Activated naive CD4-positive, alpha-beta T cell treated with Interleukin-2 at 50 U/mL for 16 hours (primary cell): Measurements from ENCODE around the gene NKAIN4.

Experiments used
- DNase-seq: peaks from one replicate; pipeline ENCODE4 v3.0.0-alpha.2; 2020

NKAIN4 gene

DNA sequence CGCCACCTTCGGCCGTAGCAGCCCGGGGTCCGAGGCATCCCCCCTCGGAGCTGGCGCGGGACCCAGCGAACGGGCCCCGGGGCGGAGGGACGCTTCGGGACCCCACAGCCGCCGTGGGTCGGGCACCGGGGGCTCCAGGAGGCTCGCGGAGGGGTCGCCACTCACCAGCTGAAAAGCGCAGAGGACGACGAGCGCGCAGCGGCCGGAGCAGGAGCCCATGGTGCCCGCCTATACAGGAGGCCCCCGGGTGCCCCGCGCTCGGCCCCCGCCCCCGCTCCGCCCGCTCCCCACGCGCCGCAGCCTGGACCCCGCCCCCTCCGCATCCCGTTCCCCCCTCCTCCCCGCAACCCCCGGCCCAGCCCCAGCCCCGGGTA lies at the start of gene NKAIN4:
TSS of gene NKAIN4 (minus strand) at position 232 of the 374 bp plus-strand sequence. CDS start at position 219, 13 bp downstream.
- DNase-seq = no peak

DNA sequence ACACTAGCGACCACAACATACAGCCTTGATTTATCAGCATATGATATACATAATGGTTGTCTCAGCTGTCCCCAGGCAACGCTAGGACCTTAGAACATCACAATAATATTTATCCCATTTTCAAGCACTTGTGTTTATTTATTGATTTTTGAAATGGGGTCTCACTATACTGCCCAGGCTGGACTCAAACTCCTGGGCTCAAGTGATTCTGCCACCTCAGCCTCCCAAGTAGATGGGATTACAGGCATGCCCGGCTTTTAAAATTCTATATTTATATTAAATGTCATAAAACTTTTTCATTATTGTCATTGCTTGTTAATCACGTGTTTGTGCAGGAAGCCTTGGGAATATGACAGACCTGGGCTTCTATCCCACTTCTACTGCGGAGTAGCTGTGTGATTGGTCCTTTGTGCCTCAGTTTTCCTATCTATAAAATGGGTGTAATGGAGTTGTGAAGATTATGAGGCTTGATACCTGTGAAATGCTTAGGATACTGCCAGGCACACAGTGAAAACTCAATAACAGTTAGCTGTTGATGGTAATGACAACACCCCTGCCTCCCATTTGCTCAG lies 48.9 kb upstream of the NKAIN4 start:
- DNase-seq = no peak

DNA sequence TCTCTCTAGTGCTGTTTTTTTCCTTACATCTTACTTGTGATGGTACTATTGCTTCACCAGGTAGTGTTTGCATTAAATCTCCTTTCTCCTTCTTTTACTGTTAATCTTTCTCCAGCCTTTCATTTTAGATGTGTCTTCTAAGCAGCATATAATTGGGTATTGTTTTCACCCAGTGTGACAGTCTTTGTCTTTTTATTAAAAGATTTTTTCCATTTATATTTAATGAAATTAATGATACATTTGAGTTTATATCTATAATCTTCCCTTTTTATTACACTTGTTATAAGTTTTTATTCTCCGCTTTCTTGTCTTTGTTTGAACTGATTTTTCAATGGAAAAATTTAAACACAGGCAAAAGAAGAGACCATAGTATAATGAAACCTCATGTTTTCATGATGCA lies 47.4 kb upstream of the NKAIN4 start:
- DNase-seq = no peak

DNA sequence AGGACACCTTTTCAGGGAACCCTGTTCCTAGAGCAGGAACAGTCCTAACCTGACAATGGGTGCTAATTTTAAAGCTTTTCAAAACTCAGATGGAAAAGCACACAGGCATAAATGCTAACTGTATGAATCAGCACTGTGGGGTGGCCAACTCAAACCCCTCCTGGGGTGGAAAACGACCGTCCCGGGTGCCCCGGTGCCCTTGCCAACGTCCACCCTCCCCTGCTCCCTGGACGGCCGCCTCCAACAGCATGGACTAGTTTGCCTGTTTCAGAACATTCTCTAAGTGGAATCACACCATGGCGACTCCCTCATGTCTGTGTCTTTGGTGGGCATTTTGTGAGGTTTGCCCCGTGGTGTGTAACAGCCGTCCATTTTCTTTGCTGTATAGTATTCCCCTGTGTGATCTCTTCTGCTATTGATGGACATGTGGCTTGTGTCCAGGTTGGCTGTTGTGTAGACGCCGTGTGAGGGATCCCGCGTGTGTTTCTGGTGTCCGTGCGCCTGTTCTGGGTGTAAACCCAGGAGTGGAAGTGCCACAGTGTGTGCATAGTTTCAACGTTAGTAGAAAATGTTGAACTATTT lies 44.6 kb upstream of the NKAIN4 start:
- DNase-seq = no peak

DNA sequence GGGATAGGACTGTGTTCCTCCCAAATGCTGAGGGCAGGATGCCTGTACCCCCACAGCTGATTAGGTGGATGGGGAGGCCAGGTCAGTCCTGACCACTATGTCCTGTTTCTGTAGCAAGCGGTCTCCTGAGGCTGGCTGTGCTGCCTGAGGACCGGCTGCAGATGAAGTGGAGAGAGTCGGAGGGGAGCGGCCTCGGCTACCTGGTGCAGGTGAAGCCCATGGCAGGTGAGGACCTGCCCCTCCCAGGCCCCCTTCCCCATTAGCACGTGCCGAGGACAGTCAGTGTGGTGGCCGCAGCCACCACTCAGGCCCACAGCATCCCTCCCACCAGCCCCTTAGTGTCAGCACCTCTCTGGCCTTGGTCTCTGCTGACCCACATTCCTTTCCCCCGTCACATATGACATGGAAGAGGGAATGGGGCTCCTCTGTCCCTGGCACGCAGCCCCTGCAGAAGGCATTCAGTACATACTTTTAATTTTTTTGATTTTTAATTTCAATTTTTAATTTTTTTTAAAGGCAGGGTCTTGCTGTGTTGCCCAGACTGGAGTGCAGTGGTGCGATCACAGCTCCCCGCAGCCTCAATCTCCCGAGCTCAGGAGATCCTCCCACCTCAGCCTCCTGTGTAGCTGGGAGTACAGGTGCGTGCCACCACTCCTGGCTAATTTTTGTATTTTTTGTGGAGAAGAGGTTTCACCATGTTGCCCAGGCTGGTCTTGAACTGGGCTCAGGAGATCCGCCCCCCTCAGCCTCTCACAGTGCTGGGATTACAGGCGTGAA lies 43.7 kb upstream of the NKAIN4 start:
- DNase-seq = no peak

DNA sequence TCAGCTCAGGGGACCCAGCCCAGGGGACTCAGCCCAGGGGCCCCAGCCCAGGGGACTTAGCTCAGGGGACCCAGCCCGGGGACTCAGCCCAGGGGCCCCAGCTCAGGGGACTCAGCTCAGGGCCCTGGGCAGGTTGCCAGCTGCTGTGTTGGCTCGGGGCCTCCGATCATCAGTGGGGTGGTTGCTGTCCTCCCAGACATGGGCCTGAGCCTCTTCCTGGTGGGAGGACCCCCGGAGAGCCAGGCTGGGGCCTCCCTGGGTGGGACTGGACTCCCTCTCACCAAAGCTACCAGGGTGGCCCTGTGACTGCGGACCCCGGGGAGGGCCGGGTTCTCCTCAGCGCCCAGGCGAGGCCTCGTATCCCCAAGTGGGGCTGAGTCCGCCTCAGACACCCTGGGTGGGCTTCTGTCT lies 43.1 kb upstream of the NKAIN4 start:
- DNase-seq = no peak

DNA sequence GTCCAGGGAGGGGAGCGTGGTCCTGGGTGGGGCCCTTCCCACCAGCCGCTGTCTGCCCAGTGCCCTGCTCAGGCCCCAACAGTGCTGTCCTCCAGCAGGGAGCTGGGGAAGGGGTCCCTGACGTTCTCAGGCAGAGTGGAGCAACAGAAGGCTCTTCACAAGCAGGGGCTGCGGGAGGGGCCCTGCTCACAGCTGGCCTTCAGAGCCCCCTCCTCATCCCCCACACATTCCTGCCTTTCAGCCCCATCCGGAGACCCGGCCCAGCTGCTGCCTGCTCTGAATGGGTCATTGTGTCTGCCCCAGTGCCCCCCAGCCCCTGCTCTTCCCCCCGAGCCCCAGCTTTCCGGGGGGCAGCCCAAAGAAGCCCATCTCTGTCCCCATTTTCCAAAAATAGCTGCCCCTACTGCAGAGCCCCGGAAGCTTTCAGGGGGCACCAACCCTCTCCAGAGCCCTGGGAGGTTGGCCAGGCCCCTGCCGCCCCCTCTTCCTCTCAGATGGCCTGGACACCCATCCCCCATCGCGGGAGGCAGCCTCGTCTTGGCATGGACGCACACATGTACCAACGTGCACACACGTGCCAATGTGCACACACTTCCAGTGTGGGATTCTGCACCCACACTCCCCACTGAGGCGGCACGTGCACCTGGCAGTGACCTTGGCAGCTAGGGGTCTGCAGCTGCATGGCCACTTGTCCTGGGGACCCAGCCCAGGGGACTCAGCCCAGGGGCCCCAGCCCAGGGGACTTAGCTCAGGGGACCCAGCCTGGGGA lies 42.5 kb upstream of the NKAIN4 start:
- DNase-seq = no peak

DNA sequence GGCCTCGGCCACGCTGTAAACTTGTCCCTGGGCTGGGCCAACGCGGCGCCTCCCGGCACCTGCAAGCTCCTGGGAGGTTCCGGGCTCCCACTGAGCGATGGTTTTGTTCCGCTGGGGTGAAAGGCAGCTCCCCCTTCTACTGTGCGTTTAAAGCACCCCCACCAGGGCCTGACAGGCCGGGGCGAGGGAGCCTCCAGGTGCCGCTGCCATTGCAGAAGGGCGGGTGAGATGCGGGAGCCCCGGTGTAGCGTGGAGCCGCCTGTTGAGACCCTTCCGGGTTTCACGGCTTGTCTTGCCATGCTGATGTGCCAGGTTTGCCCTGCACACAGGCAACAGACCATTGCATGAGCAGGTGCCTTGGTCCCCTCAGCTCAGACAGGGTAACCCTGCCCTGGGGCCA lies 41.6 kb upstream of the NKAIN4 start:
- DNase-seq = no peak

DNA sequence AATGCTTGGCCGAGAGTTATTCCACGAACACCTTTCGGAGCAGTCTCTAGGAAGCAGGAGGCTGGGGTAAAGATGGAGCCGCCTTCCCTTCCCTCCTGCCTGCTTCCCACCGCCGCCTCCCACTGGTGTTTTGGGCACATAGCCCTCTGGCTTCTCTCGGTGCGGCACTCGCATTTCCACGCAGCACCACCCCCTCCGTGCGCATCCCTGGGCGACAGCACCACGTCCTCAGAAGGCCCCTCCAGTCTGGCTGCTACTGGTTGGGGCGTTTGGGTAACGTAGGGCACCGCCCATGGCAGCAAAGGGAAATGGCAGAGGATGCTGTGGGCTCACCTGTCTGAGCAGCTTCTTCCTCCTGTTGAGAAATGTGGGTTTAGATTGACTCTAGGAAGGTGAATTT lies 41.2 kb upstream of the NKAIN4 start:
- no peak for DNase-seq

DNA sequence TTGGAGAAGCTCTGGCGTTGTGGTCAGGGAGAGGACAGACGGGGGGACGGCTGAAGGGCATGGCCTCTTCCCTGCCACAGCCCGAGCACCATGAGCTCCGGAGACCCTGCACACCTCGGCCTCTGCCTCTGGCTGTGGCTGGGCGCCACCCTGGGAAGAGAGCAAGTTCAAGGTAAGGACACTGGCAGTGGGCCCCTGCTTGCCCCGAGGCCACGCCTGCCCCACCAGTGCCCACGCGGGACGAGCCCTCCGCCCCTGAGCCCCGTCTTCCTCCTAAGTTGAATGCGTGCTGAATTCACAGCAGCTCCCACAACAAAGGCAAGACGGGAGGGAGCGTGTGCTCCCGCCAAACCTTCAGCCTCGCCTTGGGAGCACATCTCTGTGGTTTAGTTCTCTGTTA lies 40.8 kb upstream of the NKAIN4 start:
- DNase-seq = no peak

DNA sequence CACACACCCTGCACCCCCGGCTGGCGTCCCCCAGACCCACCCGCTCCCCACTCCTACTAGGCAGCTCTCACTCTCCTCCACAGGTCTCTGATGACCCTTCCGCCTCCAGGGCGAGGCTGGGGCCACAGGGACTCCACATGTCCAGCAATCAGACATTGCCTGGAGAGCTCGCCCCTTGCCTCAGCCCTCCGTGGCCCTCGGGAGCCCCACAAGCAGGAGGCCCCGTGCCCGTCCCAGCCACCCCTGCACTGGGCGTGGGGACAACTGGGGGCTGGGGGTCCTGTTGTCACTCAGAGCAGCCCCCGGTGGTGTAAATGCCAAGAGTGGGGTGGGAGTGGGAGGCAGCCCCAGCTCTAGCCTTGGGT lies 40.3 kb upstream of the NKAIN4 start:
- DNase-seq = no peak

DNA sequence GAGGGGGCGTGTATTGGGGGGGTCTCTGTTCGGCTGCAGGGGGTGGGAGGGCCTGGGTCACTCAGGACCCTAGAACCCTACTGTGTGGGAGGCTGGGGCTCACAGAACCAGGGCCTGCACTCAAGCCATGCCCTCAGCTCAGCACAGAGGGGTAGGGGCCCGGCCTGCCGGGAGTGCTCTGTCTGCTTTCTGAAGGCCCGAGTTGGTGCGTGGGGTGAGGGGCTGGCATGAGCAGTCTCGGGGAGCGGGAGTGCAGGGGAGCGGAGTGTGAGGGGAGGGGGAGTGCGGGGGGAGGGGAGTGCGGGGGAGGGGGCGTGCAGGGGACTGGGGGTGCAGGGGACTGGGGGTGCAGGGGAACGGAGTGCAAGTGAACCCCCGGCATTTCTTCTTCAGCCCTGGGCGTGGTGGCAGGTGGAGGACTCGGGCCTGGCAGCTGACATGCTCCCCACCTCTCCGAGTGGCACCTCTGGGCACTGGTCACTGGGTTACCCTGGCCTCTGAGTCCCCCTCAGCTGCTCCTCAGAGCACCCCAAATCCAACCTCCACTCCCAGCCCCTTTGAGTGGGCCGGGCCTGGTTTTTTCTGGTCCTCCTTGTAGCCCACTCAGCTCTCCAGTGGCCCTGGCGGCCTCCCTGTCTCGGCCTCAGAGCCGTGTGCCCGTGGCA lies 39.7 kb upstream of the NKAIN4 start:
- DNase-seq = no peak

DNA sequence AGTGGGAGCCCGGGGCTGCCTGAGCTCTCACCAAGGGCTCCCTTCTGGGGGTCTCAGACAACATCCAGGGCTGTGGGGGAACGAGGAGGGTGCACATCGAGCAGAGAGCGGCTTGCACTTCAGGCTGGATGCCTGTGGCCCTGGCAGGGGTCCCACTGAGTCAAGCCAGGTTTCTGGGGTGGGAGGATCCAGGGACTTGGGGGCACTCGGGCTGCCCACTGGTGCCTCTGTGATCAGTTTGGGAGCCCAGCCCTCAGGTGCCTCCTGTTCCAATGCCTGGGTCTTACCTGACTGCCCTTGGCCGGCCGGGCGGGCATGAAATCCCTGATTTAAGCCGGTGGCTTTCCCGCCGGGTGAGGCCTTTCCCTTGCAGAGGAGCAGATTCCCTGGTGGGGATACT lies 39.2 kb upstream of the NKAIN4 start:
- no peak for DNase-seq

DNA sequence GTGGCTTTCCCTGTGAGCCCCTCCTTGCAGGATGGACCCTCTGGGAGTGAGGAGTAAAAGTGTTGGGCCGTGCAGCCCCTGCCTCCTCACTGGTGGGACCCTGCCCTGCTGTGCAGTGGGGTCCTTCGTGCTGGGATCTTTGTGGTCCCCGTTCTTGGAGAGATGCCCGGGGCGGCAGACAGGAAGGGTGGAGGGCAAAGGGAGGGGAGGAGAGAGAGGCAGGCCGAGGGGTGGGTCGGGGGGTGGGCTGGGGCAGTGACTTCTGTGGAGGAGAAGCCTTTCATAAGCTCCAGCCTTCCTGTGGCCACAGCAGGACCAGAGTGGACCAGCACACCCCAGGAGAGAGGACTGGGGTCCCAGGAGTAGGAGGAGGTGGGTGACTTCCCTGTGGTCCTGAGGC lies 38.6 kb upstream of the NKAIN4 start, which contains the start of gene COL20A1:
TSS of gene COL20A1 (plus strand) at position 283 of the 400 bp plus-strand sequence. CDS start 1,922 bp downstream, outside the sequence.
- no peak for DNase-seq

DNA sequence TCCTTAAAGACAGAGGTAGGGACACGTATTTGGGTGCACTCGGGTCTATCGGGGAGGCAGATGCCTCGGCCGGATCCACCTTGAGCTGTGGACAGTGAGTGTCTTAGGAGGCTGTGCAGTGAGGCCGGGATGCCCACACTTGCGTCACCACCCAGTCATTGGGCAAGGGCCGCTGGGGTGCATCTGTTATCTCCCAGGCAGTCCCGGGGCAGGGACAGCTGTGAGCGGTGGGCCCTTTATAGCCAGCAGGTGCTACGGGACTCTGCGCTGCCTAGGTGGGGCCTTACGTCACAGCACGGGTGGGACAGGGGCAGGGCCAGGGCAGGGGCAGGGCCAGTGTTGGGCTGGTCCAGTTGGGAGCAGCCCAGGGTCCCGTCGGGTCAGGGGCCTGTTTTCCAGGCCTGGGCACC lies 38.0 kb upstream of the NKAIN4 start:
- no peak for DNase-seq

DNA sequence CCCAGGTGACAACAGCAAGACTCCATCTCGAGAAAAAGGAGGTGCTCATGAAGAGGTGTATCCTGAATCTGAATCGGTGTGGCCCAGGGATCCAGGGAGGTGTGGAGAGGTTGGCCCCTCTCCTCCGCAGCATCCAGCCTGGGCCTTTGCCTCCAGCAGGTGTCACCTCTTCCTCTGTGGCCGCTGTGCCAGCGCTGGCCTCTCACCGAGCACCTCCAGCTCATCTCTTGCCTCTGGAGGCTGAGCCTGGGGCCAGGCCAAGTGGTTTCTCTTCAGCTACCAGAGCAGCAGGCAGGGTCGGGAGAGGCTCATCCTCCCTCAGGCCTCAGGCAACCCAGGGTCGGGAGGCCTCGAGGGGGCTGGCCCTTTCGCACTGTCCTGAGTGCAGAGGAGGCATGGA lies 37.5 kb upstream of the NKAIN4 start:
- DNase-seq = no peak

DNA sequence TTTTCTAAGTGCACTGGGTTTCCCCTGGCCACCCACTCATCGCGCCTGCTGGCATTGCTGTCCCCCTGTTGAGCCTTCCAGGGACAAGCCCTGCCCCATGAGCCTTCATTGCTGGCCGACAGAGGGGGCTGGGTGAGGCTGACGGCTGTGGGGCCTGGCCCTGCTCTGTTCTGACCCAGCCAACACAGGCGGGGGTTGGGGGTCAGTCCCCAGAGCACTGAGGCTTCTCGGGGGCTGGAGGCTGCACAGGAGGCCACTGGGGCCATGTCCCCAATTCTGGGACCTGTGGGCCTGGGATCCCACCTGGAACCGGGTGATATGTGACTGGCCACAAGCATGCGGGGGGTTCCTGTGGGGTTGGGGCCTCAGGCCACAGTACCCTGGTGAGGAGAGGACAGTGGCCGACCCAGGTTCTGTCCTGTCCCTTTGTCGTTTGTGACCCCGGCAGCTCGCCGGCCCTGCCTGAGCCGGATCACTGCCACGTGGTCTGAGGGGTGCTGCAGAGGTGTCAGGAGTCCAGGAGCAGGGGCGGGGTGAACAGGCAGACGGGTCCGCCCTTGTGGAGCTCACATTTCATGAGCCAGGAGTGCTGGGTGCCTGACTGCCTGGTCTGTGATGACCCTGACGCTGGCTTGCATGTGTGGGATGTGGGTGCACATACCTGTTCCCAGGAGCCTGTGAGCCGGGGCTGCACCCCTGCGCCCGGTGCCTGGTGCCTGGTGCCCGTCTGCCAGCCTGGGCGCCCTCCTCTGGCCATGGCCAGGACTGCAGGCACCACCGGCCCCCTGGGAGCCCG lies 36.6 kb upstream of the NKAIN4 start:
- peak; percentile 67 for DNase-seq

DNA sequence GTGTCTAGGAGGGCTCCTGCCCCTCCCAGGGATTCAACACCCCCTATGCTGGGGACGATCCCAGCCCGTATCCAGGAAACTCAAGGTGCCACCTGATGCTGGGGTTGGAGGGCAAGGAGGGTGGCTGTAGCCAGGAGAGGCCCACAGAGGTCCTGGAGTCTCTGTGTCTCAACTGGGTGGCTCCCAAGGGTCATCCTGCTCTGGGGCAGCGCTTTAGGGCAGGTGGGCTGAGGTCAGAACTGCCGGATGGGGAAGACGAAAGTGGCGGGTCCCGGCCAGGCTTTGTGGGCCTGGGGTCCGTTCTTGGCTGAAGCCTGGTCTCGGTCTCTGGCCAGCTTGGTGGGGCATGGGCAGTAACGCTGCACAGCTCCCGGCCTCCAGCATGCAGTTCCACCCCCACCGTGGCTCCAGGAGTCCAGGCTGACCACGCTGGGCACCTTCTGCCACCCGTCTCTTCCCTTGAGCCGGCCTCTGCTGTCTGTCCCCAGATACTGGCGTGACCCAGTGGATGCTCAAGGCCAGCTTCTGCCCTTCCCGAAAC lies 35.9 kb upstream of the NKAIN4 start:
- DNase-seq = no peak

DNA sequence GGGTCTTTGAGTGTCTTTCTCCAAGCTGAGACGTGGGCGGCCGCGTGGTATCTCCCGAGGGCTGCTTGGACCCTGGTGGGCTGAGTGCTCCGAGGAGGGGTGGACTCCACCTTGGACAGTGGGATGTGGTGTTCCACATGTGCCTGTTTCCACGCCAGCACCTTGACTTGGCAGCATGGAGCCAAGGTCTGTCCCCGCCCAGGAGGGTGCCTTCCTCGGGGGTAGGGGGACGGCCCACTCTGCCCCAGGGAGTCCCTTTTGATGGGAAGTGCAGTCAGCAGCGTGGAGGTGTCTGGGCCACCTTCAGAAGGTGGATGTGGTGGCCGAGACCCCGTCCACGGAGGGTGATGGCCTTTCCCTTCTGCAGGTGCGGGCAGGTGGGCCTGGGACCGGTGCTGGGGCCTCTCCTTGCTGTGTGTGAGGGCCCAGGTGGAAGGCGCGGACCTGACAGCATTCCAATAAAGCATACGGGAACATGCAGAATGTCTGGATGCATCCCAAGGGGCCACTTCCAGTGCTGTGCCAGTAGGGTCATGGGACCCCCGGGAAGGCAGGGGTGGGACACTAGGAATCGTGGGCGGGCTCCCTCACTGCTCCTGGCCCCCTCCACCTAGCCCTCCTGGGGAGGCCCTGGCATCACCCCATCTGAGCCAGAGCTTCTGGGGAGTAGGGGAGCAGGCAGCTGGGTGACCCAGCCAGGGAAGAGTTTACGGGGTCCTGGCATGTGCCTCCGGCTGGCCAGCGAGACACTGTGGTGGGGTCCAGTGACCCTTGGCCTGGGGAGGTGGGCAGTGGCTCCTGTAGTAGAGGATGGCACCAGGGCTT lies 35.3 kb upstream of the NKAIN4 start:
- DNase-seq = no peak

DNA sequence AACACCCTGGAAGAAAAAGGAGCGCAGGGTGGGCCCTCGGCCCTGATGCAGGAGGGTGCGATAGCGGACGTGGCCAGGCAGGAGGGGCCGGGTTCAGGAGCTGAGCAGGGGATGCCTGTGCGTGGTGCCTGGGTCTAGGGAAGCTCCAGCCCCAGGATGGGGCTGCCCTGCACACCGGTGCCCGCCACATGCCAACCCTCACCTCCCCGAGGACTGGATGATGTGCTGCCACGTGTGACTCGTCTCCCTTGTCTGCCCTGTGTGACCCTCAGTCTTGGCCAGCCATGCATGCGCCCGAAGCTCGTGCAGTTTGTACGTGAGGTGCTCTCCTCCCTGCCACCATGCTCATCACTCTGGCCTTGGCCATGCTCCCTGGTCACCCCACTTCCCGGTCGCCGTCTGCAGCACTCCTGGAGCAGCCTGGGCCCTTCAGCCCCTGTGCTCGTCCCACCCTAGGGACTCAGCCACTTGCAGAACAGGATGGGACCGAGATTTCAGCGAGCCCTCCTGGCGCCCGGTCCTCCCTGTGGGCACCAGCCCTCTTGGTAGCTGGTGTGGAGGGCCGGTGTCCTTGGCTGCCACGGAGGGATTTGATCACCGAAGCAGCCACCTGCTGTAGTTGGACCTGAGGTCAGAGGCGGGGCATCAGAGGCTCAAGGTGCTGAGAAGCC lies 34.5 kb upstream of the NKAIN4 start:
- DNase-seq = no peak
